ENCODE measurements around the gene CAPRIN2.

CAPRIN2 gene

DNA sequence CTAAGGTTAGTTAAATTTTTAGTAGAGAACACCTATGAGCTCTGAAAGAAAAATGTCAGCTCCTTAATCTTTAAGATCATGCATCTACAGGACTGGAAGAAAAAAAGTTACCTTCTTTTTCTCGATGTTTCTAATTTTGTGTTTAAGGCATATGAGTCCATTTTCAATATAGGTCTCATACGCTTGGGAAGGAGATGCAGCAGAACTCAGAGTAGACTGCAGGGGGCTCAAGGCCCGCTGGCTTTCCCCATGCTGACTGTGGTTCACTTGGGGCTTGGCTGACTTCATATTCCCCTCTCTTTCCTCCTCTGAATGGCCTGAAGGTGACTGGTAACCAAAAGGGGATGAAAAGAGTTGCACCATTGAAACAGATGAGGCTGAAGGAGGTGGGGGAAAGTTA lies 1.5 kb downstream of the CAPRIN2 start:
- in situ Hi-C loops (cut with HindIII; ENCODE audit: low pct_ligation_motif_present, low sequenced_read_pairs): no loop called here
- Histone ChIP-seq H3K36me3 (replicated peaks) (peaks cover 2% of the 10 kb centered on the region), H3K27ac (no peak overlapping the region), H3K27me3 (replicated peaks) (no peaks in the 10 kb centered on the region), H3K4me3 (ENCODE audit: low read depth, low read length) (peak overlapping the region; percentile 87)
- DNase-seq: peak; percentile 40
- TF ChIP-seq CTCF (IDR thresholded peaks at IDR 0.05; ENCODE audit: low read depth, low read length, missing control alignments): peak; percentile 74

DNA sequence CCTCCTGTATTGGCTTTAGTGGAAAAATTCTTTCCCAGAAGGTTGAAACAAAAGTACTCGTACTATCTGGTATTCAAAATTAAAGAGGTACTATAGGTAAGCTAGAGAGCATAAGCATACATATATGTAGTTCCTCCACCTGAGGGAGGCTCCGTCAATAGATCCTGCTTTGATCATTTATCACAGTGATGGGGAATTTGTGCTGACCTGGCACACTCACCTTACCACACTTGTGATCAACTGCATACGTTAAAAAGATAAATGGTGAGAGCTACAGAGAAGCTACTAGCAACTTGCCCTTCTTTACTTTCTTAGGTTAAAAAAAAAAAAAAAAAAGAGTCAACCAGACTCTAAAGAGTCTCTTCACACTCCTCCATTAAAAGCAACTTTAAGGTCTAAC lies 2.5 kb downstream of the CAPRIN2 start:
- Histone ChIP-seq H3K36me3 (replicated peaks) (peaks cover 4% of the 10 kb centered on the region), H3K4me3 (ENCODE audit: low read depth, low read length) (no peak overlapping the region), H3K27ac (no peak overlapping the region), H3K27me3 (replicated peaks) (no peaks in the 10 kb centered on the region)
- DNase-seq: no peak
- no peak for TF ChIP-seq CTCF (IDR thresholded peaks at IDR 0.05; ENCODE audit: low read depth, low read length, missing control alignments)
- in situ Hi-C loops (cut with HindIII; ENCODE audit: low pct_ligation_motif_present, low sequenced_read_pairs): no loop called here

DNA sequence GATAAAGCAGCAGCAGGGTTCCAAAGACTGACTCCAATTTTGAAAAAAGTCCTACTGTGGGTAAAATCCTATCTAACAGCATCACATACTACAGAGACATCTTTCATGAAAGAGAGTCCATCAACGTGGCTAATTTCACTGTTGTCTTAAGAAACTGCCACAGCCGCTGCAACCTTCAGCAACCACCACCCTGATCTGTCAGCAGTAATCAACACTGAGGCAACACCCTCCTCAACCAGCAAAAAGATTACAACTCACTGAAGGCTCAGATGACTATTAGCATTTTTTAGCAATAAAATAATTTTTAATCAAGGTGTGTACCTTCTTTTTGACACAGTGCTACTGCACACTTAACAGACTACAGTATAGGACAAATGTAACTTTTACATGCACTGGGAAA lies 6.6 kb downstream of the CAPRIN2 start:
- Histone ChIP-seq H3K27me3 (replicated peaks) (no peaks in the 10 kb centered on the region), H3K36me3 (replicated peaks) (peaks cover 18% of the 10 kb centered on the region), H3K27ac (no peak overlapping the region), H3K4me3 (ENCODE audit: low read depth, low read length) (no peak overlapping the region)
- DNase-seq: no peak
- in situ Hi-C loops (cut with HindIII; ENCODE audit: low pct_ligation_motif_present, low sequenced_read_pairs): no loop called here
- TF ChIP-seq CTCF (IDR thresholded peaks at IDR 0.05; ENCODE audit: low read depth, low read length, missing control alignments): no peak

DNA sequence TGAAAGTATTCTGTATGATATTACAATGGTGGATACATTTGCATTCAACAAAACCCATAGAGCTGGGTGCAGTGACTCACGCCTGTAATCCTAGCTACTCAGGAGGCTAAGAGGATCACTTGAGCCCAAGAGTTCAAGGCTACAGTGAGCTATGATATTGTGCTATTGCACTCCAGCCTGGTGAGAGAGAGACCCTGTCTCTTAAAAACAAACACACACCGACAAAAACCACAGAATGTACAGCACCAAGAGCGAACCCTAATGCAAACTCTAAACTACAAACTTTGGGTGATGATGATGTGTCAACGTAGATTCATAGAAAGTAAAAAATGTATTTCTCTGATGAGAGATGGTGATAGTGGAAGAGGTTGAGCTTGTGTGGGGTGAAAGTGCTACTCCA lies 8.6 kb downstream of the CAPRIN2 start:
- no peak overlapping the region for H3K4me3 ChIP-seq (ENCODE audit: low read depth, low read length)
- in situ Hi-C loops (cut with HindIII; ENCODE audit: low pct_ligation_motif_present, low sequenced_read_pairs): no loop called here
- DNase-seq: peak; percentile 1
- H3K27me3 ChIP-seq (replicated peaks): no peaks in the 10 kb centered on the region
- H3K36me3 ChIP-seq (replicated peaks): peaks cover 19% of the 10 kb centered on the region
- no peak overlapping the region for H3K27ac ChIP-seq
- no peak for TF ChIP-seq CTCF (IDR thresholded peaks at IDR 0.05; ENCODE audit: low read depth, low read length, missing control alignments)

GRCh38 chr12:30744321-30744720 lies 10.4 kb downstream of the CAPRIN2 start:
- in situ Hi-C loops (cut with HindIII; ENCODE audit: low pct_ligation_motif_present, low sequenced_read_pairs): no loop called here
- Histone ChIP-seq H3K27ac (no peak overlapping the region), H3K4me3 (ENCODE audit: low read depth, low read length) (no peak overlapping the region), H3K27me3 (replicated peaks) (no peaks in the 10 kb centered on the region), H3K36me3 (replicated peaks) (peaks cover 19% of the 10 kb centered on the region)
- no peak for TF ChIP-seq CTCF (IDR thresholded peaks at IDR 0.05; ENCODE audit: low read depth, low read length, missing control alignments)
- no peak for DNase-seq

DNA sequence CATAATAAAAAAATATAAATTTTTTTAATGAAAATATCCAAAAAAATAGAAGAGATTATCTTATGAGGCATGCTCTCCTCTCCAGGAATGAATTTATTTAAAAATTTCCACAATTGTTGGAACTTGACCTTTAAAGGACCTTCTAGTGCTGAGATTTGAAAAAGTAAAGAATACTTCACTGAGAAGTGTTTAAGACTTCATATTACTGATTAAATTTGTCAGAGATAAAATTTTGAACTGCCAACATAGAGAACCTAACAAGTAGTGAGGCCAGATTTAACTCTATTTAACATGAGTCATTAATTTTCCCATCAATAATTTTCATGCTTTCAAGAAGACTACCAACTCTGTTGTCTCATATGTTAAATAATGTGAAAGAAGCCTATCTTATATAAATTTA lies 14.5 kb downstream of the CAPRIN2 start:
- Histone ChIP-seq H3K4me3 (ENCODE audit: low read depth, low read length) (no peak overlapping the region), H3K27me3 (replicated peaks) (no peaks in the 10 kb centered on the region), H3K27ac (no peak overlapping the region), H3K36me3 (replicated peaks) (peaks cover 21% of the 10 kb centered on the region)
- DNase-seq: no peak
- in situ Hi-C loops (cut with HindIII; ENCODE audit: low pct_ligation_motif_present, low sequenced_read_pairs): no loop called here
- no peak for TF ChIP-seq CTCF (IDR thresholded peaks at IDR 0.05; ENCODE audit: low read depth, low read length, missing control alignments)

All from brain microvascular endothelial cell (primary cell).